ENCODE results near the gene COL5A1.

The COL5A1 gene

DNA sequence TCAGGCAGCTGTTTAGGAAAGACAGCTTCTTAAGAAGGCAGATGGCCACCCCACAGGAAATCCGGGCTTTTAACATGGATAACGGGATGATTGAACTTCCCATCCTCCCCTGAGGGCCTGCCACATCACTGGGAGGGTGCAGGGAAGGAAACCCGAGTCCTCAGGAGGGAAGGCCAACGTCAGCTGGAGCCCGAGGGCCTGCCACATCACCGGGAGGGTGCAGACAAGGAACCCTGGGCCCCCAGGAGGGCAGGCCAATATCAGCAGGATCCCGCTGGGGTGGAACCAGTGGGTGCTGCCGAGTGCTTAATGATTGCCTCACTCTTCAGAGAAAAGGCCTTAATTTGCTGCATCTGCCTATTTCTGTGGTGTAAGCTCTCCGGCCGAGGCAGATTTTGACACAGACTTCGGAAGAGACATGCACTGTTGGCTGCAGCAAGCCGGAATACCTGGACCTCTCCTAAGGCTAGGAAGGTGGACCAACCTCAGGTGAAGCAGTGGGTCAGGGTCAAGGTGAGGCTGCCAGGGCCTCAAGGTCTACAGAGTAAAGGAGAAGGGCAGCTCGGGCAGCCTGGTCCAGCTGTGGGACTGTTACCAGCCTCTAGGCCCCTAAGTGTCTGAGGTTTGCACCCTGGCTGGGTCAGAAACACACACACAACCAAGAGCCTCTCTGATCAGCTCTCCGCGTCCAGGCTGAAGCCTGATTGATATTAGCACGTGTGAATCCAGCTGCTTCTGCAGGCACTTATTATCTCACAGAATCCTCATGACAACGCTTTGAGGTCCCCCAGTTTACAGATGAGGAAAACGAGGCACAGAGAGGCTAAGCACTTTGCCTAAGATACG is 14.8 kb upstream of the COL5A1 start:
- FAIRE-seq: no peak

DNA sequence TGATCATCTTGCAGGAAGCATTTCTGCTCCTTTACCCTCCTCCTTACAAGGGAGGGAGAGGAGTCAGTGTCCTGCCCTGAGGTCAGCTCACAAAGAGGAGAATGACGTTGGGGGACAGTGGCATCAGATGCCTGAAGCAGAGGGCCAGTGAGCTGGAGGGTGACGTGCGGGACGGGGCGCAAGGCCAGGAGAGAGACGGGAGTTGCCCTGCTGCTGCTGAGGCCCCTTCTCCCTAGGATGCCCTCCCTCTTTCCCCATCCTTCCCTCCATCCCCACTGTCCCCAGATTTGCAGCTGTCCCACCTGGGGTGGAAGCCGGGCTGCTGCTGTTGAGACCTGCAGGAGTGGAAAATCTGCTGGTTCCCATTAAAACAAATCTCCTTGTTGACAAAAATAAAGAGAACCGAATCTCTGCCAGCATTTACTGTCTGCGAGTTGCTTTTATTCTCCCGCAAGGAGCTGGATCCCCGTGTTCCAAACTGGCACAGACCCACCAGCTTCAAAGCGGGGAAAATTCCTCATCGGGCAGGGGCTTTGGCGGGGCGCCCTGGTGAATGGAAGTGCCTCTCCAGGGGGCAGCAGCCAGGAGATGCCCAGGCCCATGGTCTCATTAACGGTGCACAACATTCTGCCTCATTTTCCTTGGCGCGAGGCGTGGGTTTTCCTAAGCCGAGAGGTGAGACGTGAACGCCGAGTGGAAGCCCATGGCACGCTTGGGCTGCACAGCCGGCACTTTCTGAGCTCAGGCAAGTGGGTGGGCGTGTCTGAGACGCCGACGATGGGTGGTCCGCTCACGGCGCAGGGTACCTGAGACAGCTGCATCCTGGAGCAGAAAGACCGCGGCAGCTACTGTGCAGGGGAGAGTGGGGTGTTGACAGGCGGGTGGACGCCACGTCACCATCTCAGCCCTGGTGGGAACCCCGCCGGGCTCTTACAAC is 13.9 kb upstream of the COL5A1 start:
- FAIRE-seq: no peak

DNA sequence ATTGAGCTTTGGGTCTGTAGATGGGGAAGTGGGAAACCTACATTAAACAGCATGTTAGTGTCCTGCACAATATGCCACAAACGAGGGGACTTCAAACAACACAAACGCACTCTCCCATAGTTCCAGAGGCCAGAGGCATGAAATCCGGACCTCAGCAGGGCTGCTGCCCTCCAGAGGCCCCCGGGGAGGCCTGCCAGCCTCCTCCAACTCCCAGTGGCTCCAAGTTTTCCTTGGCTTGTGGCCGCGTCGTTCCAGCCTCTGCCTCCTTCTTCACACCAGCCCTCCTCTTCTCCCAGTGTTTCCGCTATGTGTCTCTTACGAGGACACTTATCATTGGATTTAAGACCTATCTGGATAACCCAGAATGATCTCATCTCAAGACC is 13.3 kb upstream of the COL5A1 start:
- no peak for FAIRE-seq

DNA sequence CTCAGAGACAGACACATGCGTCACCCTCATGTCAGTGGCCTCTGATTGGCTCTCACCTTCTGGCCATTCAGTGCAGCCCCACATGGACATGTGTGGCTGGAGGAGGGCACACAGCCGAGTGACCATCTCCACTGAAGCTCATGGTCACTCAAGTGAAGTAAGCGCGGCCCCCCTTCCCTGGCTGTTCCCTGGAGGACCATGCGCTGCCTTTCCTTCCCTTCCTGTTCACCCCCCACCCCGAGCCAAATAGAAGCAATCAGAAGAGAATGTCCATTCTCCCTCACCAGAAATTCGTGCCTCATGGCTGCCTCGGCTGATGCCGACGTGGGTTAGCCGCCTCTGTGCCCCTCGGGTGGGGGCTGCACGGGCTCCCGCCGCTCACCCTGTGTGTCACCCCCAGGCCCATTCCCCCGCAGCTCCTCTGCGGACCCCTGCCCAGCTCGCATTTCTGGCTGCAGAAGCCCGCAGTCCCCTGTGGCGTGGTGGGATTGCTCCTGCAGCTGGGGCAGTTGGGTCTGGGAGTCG is 12.5 kb upstream of the COL5A1 start:
- no peak for FAIRE-seq

DNA sequence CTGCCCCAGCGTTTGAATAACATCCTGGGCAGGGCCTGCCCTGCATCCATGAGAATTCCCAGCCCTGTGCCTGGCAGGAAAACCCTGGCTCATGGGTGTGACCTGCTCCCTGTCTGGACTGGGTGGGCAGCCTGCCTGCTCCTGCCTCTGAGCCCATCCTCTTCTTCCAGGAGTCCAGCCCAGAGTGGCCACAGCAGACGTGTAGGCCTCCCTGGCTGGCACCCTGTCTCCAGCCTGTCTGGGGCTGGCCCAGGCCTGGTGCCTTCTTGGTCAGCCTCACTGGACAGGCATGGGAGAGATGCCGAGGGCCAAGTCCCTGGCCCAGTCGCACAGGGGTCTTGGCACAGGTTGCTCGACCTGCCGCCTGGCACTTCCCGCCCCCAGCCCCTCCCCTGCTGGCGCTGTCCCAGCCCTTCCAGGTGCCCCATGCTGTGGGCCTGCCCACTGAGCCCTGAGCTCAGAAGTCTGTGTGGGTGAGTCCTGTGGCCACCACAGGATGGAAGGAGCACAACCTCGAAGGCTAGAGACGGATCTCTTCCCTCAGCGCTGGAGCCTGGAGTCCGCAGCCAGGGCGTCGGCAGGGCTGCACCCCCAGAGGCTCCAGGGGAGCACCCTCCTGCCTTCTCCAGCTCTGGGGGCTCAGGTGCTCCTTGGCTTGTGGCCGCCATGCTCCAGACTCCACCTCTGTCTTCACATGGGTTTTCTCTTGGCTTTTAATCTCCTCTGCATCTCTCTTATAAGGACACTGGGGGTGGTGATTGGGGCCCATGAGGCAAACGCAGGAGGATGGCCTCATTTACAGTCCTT is 11.8 kb upstream of the COL5A1 start:
- no peak for FAIRE-seq

DNA sequence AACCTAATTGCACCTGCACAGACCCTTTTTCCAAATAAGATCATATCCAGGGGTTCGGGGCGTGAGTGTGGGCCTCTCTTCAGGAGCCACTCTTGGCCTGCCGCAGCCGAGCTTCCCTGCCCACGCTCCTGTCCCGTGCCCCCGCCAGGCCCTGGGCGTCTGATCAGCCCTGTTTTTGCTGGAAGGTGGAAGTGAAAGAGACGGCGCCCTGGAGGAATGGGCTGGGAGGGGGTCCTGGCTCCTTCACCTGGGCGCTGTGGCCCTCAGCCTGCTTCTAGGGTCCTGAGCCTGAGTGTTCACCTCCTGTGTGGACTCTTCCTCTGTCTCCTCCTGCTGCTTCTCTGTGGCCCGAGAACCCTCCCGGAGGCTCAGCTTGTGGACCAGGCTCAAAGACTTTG is 11.2 kb upstream of the COL5A1 start:
- no peak for FAIRE-seq

DNA sequence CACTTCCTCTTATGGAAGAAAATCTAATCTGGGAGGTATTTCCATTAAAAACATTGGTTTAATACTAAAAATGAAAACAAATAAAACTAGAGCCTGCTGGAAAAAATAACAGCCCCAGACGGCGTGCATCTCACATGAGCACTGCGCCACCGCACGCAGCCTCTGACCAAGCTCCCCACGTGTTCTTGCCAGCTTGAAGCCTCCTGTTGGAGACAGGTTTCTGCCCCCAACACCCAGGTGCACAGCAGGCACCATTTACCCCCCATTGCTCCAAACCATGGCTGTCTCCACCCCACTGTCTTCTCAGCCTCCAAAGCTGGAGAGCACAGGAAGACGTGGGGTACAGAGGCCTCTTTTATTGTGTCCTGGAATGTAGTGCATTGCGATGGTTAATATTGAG is 10.7 kb upstream of the COL5A1 start:
- no peak for FAIRE-seq

DNA sequence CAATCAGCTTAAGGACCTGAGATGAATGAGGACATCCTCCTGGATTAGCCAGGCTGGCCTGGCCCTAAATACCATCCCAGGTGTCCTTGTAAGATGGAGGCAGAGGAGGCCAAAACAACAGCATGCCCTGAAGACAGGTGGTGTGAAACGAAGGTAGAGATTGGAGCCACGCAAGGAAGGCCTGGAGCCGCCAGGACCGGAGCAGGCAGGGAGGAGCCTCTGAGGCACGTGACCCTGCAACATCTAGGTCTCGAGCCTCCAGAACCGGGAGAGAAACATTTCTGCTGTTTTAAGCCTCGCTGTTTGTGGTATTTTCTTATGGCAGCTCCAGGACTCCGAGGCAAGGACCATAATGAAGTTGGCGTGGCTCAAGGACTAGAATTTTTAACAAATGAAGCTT is 9.7 kb upstream of the COL5A1 start:
- FAIRE-seq: no peak

DNA sequence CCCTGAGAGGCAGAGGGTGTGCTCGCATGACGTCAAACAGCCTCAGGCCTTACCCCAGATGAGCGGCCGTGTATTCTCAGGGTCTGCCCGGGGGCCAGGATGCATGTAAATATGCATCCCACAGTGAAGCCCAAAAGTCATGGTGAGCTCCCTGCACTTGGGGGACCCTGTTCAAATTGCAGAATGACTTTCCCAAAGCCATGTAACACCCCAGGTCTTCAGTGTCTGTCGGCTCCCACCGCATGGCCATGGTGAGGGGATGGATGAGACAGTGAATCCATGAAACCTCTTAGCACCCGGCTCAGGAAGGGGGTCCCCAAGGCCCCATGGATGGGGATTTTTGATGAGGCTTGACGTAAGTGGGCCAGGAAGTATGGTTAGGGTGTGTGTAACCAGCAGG is 9.3 kb upstream of the COL5A1 start:
- FAIRE-seq: no peak

DNA sequence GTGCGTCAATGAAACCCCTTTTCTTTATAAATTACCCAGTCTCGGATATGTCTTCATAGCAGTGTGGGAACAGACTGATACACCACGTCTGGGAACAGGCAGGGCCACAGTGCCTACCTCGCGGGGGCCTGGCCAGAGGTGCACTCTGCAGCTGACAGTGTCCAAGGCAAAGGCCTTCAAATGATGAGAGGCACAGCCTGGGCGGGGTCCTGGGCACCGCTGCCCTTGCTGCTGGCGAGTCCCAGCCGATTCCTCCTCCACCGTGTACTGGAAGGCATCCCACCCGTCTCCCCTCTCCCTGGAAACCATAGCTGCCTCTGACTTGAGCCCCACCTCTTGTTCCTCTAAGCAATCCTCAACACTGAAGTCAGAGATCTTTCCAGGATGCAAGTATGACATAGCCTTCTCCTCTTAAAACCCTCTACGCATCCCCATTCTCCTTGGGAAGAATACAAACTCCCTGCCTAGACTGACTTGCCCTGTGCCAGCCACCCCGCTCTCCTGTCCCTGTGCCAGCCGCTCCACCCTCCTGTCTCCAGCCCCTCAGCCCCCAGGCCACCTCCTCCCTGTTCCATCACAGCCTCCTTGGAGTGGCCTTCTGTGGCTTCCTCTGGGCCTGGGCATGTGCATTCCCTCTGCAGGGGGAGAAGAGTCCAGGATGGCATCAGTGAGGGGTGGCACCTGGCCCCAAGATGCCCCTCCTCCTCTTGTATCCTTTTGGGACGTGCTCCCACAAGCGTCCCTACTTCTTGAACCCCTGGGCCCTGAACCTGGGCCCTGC is 8.1 kb upstream of the COL5A1 start:
- no peak for FAIRE-seq

DNA sequence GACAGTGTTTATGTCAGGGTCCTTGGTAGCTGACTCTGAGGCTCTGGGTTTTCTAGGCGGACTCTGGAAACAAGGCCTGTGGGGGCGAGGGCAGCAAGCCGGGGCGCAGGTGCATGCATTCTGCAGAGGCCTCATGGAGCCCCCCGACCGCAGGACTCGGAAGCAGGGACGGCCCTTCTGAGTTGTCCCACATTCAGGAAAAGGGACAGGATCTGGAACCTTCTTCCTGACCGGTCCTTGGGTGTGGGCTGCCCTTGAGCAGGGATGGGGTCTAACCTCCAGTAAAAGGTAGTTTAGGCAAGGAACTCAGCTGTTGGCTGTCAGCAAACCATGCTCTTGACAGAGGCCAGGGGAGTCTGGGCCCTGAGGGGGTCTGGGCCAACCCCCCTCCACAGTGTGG is 7.4 kb upstream of the COL5A1 start:
- no peak for FAIRE-seq

DNA sequence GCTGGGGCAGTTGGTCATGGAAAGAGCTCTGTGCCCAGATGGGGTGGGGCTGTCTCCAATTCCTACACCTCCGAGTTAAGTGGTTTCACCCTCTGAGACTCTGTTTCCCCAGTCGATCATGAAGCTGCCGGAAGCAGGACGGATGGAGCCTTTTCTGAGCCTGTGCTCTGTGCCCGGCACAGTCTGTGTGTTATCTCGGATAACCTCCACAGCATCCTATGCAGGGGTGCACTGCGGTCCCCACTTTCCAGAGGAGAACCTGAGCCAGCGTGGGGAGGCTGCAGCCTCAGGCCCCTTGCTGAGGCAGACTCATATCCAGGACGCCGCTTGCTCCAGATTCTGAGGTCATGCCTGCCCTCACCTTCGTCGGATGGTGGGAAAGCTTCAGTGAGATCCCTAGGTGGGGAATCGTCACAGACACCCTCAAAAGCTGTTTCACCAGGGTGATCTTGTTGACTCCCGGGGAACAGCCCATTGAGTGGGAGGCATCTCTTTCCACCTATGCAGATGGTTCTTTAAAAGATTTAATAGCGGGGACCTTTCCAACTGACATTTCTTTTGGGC is 6.9 kb upstream of the COL5A1 start:
- no peak for FAIRE-seq

DNA sequence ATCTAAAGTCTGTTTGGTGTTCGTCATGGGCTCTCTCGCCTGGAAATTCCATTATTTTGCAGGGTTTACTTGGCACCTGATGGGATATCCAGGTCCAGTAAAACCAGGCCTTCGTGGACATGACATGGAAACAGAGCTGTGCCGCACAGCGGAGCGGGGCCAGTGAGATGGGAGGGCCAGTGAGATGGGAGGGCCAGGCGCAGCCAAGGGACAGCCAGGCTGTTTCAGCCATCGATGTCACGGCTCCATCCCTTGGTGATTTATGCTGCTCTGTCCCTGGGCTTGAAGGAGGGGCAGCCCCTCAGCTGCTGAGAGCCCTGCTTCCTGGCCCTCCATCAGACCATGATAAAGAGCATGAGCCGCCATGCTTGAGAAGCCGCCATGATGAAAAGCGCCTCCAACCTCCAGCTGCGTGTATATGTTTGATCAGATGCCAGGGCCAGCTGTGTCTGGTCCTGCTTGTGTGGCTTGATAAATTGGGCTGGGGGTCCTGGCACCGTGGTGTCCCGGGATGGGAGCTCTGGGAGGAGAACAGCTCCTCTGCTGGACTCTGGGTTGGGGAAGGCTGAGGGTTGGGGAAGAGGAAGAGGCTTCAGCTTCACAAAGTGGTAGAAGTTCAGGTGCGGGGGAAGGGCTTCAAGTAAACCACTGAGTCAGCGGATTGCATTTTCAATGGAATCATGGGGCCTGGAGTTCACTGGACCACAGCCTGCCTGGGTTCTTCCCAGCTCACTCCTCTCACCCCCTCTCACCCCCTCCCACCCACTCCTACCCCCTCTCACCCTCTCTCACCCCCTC is 6.1 kb upstream of the COL5A1 start:
- no peak for FAIRE-seq

DNA sequence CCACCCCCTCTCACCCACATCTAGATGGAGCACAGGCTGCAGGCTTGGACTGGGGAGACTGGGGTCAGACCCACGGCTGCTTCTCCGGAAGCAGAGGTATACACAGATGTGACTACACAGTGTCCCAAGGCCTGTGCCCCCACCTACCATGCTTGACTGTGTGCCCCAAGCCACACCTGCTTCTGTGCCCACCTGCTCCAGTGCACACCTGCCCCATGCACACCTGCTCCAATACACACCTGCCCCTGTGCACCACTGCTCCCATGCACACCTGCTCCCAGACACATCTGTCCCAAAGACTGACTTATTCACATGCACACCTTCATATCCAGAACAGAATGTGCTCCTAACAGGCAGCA is 5.5 kb upstream of the COL5A1 start:
- FAIRE-seq: no peak

DNA sequence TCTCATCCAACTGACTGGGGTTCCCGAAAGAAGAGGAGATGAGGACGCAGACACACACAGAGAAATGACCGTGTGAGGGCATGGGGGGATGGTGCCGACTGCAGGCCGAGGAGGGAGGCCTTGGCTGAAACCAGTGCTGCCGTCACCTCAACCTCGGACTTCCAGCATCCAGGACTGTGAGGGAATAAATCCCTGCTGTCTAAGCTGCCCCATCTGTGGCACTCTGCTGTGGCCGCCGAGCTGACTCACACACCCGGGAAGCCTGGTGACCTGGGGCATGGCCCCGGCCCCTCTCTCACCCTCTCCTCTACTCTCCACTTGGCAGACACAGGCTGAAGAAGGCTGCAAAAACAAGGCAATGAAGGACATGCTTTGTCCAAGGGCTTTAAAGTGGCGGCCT is 4.4 kb upstream of the COL5A1 start:
- FAIRE-seq: no peak

DNA sequence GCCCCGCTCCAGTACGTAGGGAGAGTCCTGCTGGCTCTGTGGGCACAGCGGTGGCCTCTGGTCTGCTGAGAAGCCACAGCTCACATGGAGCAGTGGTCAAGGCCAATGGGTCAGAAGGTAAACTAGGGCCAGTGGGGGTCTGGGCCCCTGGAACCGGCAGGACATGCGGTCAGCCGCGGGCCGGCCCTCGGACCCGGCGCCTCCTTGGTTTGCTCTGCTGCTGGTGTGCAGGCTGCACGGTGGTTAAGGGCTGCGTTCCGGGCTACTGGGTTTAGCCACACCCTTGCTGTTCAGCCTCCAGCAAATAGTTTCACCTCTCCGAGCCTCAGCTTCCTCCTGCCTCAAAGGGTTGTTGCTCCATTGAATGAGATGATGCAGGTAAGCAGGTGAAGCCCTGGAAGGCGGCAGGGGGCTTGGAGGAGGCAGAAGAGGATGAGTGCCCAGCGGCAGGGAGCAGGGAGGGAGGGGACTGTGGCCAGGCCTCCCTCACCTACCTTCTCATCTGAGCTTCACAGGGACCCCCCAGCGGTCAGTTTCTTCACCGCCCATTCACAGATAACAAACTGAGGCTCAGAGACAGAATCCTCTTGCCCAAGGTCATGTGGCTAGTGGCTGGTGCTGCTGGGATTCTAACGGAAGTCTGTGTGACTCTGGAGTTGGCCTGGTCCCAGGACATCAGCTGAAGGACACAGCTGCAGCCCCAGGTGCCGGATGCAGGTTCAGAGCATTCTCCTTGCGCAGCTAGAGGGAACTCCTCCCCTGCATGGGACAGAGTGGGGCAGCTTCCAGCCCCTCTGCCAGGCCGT is 3.7 kb upstream of the COL5A1 start:
- FAIRE-seq: no peak

DNA sequence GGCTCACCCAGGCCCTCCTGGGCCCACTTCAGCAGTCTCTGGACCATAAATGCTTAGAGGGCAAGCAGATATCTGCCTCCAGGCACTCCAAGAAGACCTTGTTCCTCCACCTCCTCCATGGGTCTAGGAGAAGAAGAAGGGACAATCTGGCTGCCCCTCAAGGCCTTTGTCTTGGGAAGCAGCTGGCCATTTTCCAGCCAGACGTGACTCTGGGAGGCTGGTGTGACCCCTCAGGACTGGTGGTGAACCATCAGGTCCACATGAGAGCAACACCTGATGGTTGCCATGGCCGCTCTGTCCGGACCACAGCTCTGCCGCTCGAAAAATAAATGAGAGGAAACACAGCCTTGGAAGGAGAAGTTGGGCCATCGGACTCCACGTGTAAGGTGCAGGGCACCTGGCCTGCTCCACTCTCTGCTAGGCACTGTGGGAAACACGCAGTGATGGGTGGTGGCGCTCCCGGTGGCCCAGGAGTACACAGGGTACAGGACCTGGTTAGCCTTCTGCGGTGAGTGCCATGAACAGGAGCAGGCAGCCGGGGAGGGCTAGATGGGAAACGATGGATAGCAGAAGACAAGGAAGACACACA is 3.0 kb upstream of the COL5A1 start:
- FAIRE-seq: no peak

DNA sequence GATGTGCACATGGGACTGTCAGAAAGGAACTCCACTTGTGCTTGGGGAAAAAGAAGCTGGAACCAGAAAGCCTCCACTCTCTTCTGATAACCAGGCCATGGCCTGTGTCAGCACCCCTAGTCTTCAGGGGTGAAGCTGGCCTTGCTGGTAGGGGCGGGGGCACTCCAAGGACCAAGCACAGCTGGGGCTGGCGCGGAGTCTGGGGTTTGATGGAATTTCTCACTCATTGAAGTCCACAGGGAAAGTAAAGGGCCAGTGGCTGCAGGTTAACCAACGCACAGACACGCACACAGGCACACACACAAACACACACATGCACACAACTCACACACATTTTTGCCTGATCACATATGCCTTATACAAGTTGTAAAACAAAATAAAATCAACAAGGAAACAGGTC is 1.6 kb upstream of the COL5A1 start:
- no peak for FAIRE-seq

DNA sequence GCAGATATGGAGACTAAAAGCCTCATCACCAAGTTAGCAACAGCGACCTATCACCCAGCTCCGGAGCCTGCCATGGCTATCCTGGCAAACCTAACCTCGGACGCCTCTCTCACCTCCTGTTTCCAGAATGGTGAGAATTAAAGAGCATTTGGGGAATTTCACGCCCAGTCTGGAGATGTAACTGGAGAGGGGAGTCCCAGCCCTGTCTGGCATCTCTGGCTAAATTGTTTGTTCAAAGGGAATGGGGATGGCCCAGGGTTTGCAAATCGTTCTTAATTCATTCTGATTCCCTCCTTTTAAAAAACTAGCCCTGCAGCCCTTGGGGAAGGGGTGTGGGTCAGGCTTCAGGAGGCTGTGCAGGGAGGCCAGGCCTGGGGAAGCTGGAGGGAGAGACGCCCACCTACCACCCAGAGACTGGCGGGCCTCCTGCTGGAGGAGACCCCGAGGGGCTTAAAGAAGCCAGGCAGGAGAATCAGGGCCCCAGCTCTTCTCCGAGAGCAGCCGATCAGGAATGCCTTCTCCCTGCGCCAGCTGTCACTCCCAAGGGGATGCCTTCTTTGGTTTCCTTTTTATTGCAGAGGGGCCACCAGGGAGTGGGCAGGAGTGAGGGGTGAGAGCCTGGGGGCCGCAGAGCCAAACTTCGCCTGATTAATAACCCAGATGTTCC is 964 bp upstream of the COL5A1 start:
- no peak for FAIRE-seq

Measured in colon (tissue), 2 donors.